CD14-positive monocyte (primary cell): ENCODE measurements around the gene SETD1B. TPM values are rescaled to one million over a fixed set of nuclear protein-coding genes. Genes with fewer than 3 reads are reported as not detected.

Experiments used
- DNase-seq, 3 donors: peaks; one replicate each; pipeline ENCODE4 v3.0.0-alpha.2; 2011 to 2022
- H2AFZ ChIP-seq: 2 replicates; pipeline ENCODE4 v1.6.0; 2012; ENCODE audit warnings: mild to moderate bottlenecking, low read depth, low read length, inconsistent platforms; ENCODE audit not compliant: insufficient read depth, poor library complexity, severe bottlenecking
- H3K27ac ChIP-seq, 2 donors: 1 replicate in 1 of 2; 2 replicates in 1 of 2; pipeline ENCODE4 v1.5.1; 2012 to 2013; ENCODE audit warnings: low read length in 2 of 2, control low read depth in 1 of 2, inconsistent platforms in 1 of 2, low read depth in 1 of 2, mild to moderate bottlenecking in 1 of 2
- H3K27me3 ChIP-seq, 2 donors: one replicate each; pipeline versions ENCODE4 v1.6.0 to v1.6.1; 2011 to 2013; ENCODE audit warnings: low read length in 2 of 2; ENCODE audit not compliant: control insufficient read depth in 2 of 2, insufficient read depth in 2 of 2
- H3K36me3 ChIP-seq, 2 donors: replicated peaks in 1 of 2; 1 replicate in 1 of 2; 2 replicates in 1 of 2; pipeline versions ENCODE4 v1.5.1 to v1.6.1; 2012 to 2013; ENCODE audit warnings: low read length in 2 of 2, control low read depth in 1 of 2, inconsistent platforms in 1 of 2, mild to moderate bottlenecking in 1 of 2; ENCODE audit not compliant: insufficient read depth in 2 of 2, control insufficient read depth in 1 of 2
- H3K4me1 ChIP-seq, 2 donors: 1 replicate in 1 of 2; 2 replicates in 1 of 2; pipeline versions ENCODE4 v1.5.1 to v1.6.1; 2012 to 2013; ENCODE audit warnings: low read length in 2 of 2, control low read depth in 1 of 2, inconsistent platforms in 1 of 2, mild to moderate bottlenecking in 1 of 2, moderate library complexity in 1 of 2; ENCODE audit not compliant: insufficient read depth in 2 of 2, control insufficient read depth in 1 of 2
- H3K4me2 ChIP-seq: replicated peaks from 2 replicates; pipeline ENCODE3; 2012; ENCODE audit warnings: low read length, moderate library complexity, mild to moderate bottlenecking; ENCODE audit not compliant: poor library complexity, severe bottlenecking; ENCODE audit errors: extremely low read depth
- H3K4me3 ChIP-seq, 3 experiments: fragments of 200-600 bp in 1 of 3; sonication (generic) in 1 of 3; replicated peaks in 1 of 3; 1 replicate in 2 of 3; 2 replicates in 1 of 3; pipeline ENCODE4 v1.5.1; 2011 to 2013; ENCODE audit warnings: low read length in 3 of 3, mild to moderate bottlenecking in 3 of 3, control low read depth in 2 of 3, low read depth in 2 of 3, inconsistent platforms in 1 of 3, moderate library complexity in 1 of 3
- H3K79me2 ChIP-seq: 2 replicates; pipeline ENCODE4 v1.6.0; 2012; ENCODE audit warnings: mild to moderate bottlenecking, control low read depth, inconsistent platforms, low read length, moderate library complexity; ENCODE audit not compliant: insufficient read depth
- H3K9ac ChIP-seq: 2 replicates; pipeline ENCODE4 v1.6.0; 2017; ENCODE audit warnings: low read length, mild to moderate bottlenecking; ENCODE audit not compliant: insufficient read depth, poor library complexity, severe bottlenecking
- H3K9me3 ChIP-seq, 2 donors: replicated peaks in 1 of 2; 1 replicate in 1 of 2; 2 replicates in 1 of 2; pipeline versions ENCODE4 v1.5.1 to v1.6.1; 2012 to 2013; ENCODE audit warnings: low read length in 2 of 2, control low read depth in 1 of 2; ENCODE audit not compliant: control insufficient read depth in 1 of 2, insufficient read depth in 1 of 2
- H4K20me1 ChIP-seq: 2 replicates; pipeline ENCODE4 v1.6.0; 2012; ENCODE audit warnings: mild to moderate bottlenecking, low read length, control low read depth, moderate library complexity; ENCODE audit not compliant: insufficient read depth
- H3K27ac Mint-ChIP-seq, 7 donors: one replicate each; pipeline ENCODE4 v1.8.0; 2020; ENCODE audit warnings: mild to moderate bottlenecking in 7 of 7, mixed read lengths in 7 of 7, moderate library complexity in 6 of 7, inconsistent platforms in 2 of 7
- H3K27me3 Mint-ChIP-seq, 3 donors: one replicate each; pipeline ENCODE4 v1.8.0; 2021 to 2022; ENCODE audit warnings: low read depth in 3 of 3, mild to moderate bottlenecking in 3 of 3, mixed read lengths in 3 of 3, moderate library complexity in 3 of 3, inconsistent platforms in 1 of 3
- H3K36me3 Mint-ChIP-seq, 2 donors: one replicate each; pipeline ENCODE4 v1.8.0; 2020; ENCODE audit warnings: mixed read lengths in 2 of 2, inconsistent platforms in 1 of 2, mild to moderate bottlenecking in 1 of 2
- H3K4me1 Mint-ChIP-seq: one replicate; pipeline ENCODE4 v1.8.0; 2020; ENCODE audit warnings: mild to moderate bottlenecking, mixed read lengths
- H3K4me3 Mint-ChIP-seq, 2 donors: one replicate each; pipeline ENCODE4 v1.8.0; 2020; ENCODE audit warnings: mild to moderate bottlenecking in 2 of 2, mixed read lengths in 2 of 2, moderate library complexity in 1 of 2
- H3K9me3 Mint-ChIP-seq, 7 donors: one replicate each; pipeline ENCODE4 v1.8.0; 2020 to 2022; ENCODE audit warnings: mixed read lengths in 7 of 7, mild to moderate bottlenecking in 6 of 7, moderate library complexity in 6 of 7, inconsistent platforms in 2 of 7
- CTCF ChIP-seq: fragments of 200-600 bp; IDR thresholded peaks from one replicate; pipeline ENCODE4 v1.8.0; 2022; ENCODE audit warnings: antibody characterized with exemption, mild to moderate bottlenecking
- WGBS: methylation state at CpG from one replicate; pipeline ENCODE4 v1.1.5; 2013; ENCODE audit warnings: missing lambda C conversion rate; ENCODE audit not compliant: insufficient coverage; 5-methylcytosine and 5-hydroxymethylcytosine counted together
- intact Hi-C, 2 donors: fragments of 100-400 bp; cut with micrococcal nuclease; formaldehyde crosslinking; loops; one replicate each; pipeline versions ENCODE4 v1.15.0 to v1.15.1; 2023
- polyA plus RNA-seq, 3 donors: library from polyadenylated mRNA; depleted of rRNA in 1 of 3; unstranded in 2 of 3; stranded (reverse) in 1 of 3; fragments of 300-500 nt in 2 of 3; fragments of >200 nt in 1 of 3; fragmentation: Illumina TruSeq in 2 of 3; gene quantifications; 1 replicate in 2 of 3; 2 replicates in 1 of 3; pipeline ENCODE4 v1.2.3, GENCODE V29; 2012 to 2021

The SETD1B gene
- polyA plus RNA-seq, 3 donors = 0.28 to 9.0 (median 0.60) TPM

GRCh38 chr12:121873216-121873569, 69.4 kb downstream of the SETD1B start:
- WGBS = 93% methylated on average over 4 of the region's 6 CpGs
- no peaks in the 10 kb centered on the region for H3K27me3 Mint-ChIP-seq
- Histone ChIP-seq H4K20me1 (no peaks in the 10 kb centered on the region), H3K27ac (no peak overlapping the region), H2AFZ (peak overlapping the region; percentile 53), H3K36me3 (no peaks in the 10 kb centered on the region), H3K79me2 (no peaks in the 10 kb centered on the region), H3K4me1 (peaks cover 50 to 59% of the 10 kb centered on the region in 2 donors), H3K4me2 (no peak overlapping the region), H3K4me3 (no peak overlapping the region), H3K9me3 (no peaks in the 10 kb centered on the region), H3K9ac (no peak overlapping the region), H3K27me3 (no peaks in the 10 kb centered on the region)
- no peak for DNase-seq
- H3K36me3 Mint-ChIP-seq = peaks cover 0 to 3% of the 10 kb centered on the region in 2 donors
- peaks cover 0 to 3% (median 0%) of the 10 kb centered on the region in 7 donors for H3K9me3 Mint-ChIP-seq
- peaks cover 44% of the 10 kb centered on the region for H3K4me1 Mint-ChIP-seq
- intact Hi-C loops = no loop called here
- TF ChIP-seq CTCF = no peak
- H3K4me3 Mint-ChIP-seq = no peak overlapping the region
- H3K27ac Mint-ChIP-seq = peak overlapping the region in 1 of 7 donors; percentile 13

GRCh38 chr12:121874071-121874470, 70.3 kb downstream of the SETD1B start:
- no peaks in the 10 kb centered on the region for H3K36me3 ChIP-seq
- peak in 1 of 3 donors; percentile 30 for DNase-seq
- H3K79me2 ChIP-seq = no peaks in the 10 kb centered on the region
- TF ChIP-seq CTCF = no peak
- H2AFZ ChIP-seq = peak overlapping the region; percentile 61
- Mint-ChIP-seq H3K9me3 (peaks cover 0 to 3% (median 0%) of the 10 kb centered on the region in 7 donors), H3K4me1 (peaks cover 41% of the 10 kb centered on the region), H3K27me3 (no peaks in the 10 kb centered on the region), H3K36me3 (peaks cover 0 to 3% of the 10 kb centered on the region in 2 donors), H3K4me3 (peak overlapping the region in 1 of 2 donors; percentile 70), H3K27ac (peak overlapping the region; percentile 71 to 93 (median 84))
- peaks cover 50 to 57% of the 10 kb centered on the region in 2 donors for H3K4me1 ChIP-seq
- intact Hi-C loops = no loop called here
- no peaks in the 10 kb centered on the region for H3K9me3 ChIP-seq
- no CpG with 5 or more reads among the region's 6 CpGs for WGBS
- no peaks in the 10 kb centered on the region for H3K27me3 ChIP-seq
- peak overlapping the region; percentile 41 to 56 for H3K27ac ChIP-seq
- H4K20me1 ChIP-seq = no peaks in the 10 kb centered on the region
- H3K9ac ChIP-seq = no peak overlapping the region
- H3K4me3 ChIP-seq = no peak overlapping the region
- peak overlapping the region; percentile 33 for H3K4me2 ChIP-seq
